KOPT-K1 (cell line): ENCODE data around the gene SIX2.

Experiments used
- H3K27ac ChIP-seq: fragments of 200-600 bp; sonication (generic); 2 replicates; pipeline ENCODE4 v1.5.1; 2016; ENCODE audit warnings: antibody characterized with exemption, mild to moderate bottlenecking, low read depth, low read length; ENCODE audit not compliant: poor library complexity, severe bottlenecking
- H3K36me3 ChIP-seq: fragments of 200-600 bp; sonication (generic); 2 replicates; pipeline ENCODE4 v1.5.1; 2017; ENCODE audit warnings: antibody characterized with exemption, mild to moderate bottlenecking, low read length, moderate library complexity; ENCODE audit not compliant: insufficient read depth
- H3K9me3 ChIP-seq: fragments of 200-600 bp; sonication (generic); 2 replicates; pipeline ENCODE4 v1.5.1; 2017; ENCODE audit warnings: antibody characterized with exemption, low read length, mild to moderate bottlenecking; ENCODE audit not compliant: insufficient read depth, poor library complexity, severe bottlenecking

SIX2 gene

GRCh38 chr2:45000921-45001868 lies 8.1 kb downstream of the SIX2 start:
- no peaks in the 10 kb centered on the region for H3K9me3 ChIP-seq
- no peaks in the 10 kb centered on the region for H3K36me3 ChIP-seq
- no peak overlapping the region for H3K27ac ChIP-seq

GRCh38 chr2:45000341-45000901 lies 8.8 kb downstream of the SIX2 start:
- H3K27ac ChIP-seq, result no peak overlapping the region
- no peaks in the 10 kb centered on the region for H3K9me3 ChIP-seq
- H3K36me3 ChIP-seq, result no peaks in the 10 kb centered on the region

DNA sequence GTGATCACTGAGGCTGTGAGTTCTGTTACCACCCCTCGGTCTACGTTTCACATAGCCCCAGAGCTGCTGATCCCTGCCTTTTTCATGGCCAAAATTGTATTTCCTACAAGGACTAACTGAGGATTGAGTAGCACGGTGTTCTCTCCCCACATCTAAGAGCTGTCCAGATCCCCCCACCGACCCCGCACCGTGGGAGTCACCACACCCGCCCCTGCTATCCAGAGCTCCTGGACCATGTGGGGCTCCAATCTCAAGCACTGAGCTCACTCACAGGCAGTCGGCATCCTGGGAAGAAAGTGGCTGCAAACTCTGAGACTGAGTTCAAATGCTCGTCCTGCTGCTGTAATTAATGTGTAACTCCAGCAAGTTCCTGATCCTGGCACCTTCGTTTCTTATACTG lies 9.7 kb downstream of the SIX2 start:
- Histone ChIP-seq H3K27ac (no peak overlapping the region), H3K36me3 (no peaks in the 10 kb centered on the region), H3K9me3 (no peaks in the 10 kb centered on the region)

GRCh38 chr2:44997963-44998362 lies 11.3 kb downstream of the SIX2 start:
- H3K36me3 ChIP-seq, result no peaks in the 10 kb centered on the region
- H3K9me3 ChIP-seq, result no peaks in the 10 kb centered on the region
- no peak overlapping the region for H3K27ac ChIP-seq

- no peaks in the 10 kb centered on the region for H3K9me3 ChIP-seq
These were observed 12.9 kb downstream of the SIX2 start for GRCh38 chr2:44996356-44996755.

DNA sequence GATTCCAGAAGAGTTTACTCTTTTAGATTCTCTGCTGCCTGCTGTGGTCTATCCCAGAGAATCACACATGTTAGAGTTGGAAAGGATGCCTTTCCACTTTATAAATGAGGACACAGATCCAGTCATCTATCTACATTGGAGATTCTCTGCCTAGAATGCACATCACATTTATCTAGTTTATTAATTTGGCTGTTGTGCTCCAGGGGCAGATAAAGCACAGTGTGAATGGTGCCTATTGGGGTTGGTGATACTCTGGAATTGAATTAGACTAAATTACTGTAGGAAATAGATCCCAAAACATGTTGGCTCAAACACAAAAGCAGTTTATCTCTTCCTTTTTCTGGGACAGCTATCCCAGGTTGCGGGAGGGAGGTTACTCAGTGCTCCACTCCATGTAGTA lies 14.9 kb downstream of the SIX2 start:
- Histone ChIP-seq H3K36me3 (no peaks in the 10 kb centered on the region), H3K27ac (no peak overlapping the region), H3K9me3 (no peaks in the 10 kb centered on the region)

More at GRCh38 chr2:44996356-44996755, 12.9 kb downstream of the SIX2 start:
- H3K36me3 ChIP-seq, result no peaks in the 10 kb centered on the region
- H3K27ac ChIP-seq, result no peak overlapping the region

DNA sequence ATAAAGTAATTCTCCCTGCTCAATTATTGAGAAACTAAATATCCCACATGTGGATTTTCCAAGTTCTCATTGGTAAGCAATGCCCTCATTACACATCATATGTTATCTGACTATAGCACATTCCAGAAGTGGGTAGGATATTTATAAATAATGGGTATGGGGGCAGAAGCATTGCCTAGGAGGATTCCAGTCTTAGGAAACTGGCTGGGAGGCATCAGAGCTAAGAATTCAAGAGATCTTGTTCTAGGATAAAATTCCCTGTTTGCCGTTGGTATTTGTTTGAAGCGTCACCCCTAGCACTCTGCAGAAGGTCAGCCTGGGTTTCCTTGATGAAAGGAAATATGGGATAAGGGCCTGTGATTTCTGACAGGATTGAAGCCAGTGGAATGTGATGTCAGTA lies 20.1 kb downstream of the SIX2 start:
- Histone ChIP-seq H3K27ac (no peak overlapping the region), H3K36me3 (no peaks in the 10 kb centered on the region), H3K9me3 (peaks cover 16% of the 10 kb centered on the region)

- H3K36me3 ChIP-seq, result no peaks in the 10 kb centered on the region
- peaks cover 16% of the 10 kb centered on the region for H3K9me3 ChIP-seq
- no peak overlapping the region for H3K27ac ChIP-seq
These were observed 25.2 kb downstream of the SIX2 start for GRCh38 chr2:44983836-44984604.

DNA sequence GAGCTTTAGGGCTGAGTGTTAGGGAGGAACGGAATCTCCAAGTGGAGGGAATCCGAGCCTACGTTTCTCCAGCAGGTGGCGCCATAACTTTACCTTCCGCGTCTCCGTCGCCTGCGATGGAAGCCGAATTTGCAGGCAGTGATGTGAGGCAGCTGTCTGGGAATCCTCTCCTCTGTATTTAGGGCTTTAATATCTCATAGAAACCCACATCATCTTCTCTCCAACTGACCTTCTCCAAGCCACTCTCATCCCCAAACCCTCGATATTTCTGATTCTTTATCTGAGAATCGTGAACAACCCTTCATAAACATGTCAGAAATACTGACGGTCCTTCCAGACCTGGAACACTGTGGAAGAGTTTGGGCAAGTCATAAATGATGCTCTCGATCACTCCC lies 27.5 kb downstream of the SIX2 start:
- no peak overlapping the region for H3K27ac ChIP-seq
- H3K36me3 ChIP-seq, result no peaks in the 10 kb centered on the region
- H3K9me3 ChIP-seq, result no peaks in the 10 kb centered on the region

- Histone ChIP-seq H3K27ac (no peak overlapping the region), H3K36me3 (no peaks in the 10 kb centered on the region), H3K9me3 (no peaks in the 10 kb centered on the region)
These were observed 28.2 kb downstream of the SIX2 start for GRCh38 chr2:44980751-44981713.

- Histone ChIP-seq H3K27ac (no peak overlapping the region), H3K9me3 (no peaks in the 10 kb centered on the region), H3K36me3 (no peaks in the 10 kb centered on the region)
These were observed 29.7 kb downstream of the SIX2 start for GRCh38 chr2:44979581-44979980.

DNA sequence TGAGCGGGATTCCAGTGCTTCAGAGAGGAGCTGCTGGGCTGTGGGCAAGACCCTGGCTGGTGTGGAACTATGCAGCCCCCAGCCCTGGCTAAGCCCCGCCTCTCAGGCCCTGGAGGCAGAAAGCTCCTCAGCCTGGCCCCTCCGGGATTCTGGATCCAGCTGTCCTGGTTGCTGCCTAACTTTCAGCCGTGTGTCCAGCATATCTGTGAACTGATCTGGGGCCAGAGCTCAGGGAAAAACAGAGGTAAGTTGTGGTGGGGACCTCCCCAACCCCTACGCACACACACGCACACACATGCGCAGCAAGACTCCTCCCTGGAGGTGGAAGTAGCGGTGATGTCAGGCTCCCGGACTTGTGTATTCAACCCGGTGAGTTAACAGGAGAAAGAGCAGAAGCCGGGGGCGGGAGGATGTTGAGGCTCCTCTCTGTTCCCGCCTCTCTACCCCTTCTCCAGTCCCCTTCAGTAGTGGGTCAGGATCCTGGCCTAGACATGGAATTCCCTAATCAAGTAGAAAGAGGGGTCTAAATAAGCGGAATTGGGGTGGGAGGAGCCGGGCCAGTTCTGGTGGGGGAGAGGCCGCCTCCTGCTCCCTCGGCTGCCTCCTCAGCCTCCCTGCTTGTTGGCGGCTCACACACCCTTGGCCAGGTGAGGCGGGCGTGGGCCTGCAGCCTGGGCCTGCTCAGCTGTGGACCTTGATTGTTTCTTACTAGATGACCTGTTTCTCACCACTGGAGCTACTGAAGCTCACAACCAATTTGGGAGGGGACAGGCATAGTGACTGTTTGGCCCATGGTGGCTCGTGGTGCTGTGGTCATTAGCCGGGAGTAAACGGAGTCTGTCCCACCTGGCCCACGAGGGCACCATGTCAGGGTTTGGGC lies 33.4 kb downstream of the SIX2 start:
- H3K27ac ChIP-seq, result no peak overlapping the region
- no peaks in the 10 kb centered on the region for H3K9me3 ChIP-seq
- H3K36me3 ChIP-seq, result no peaks in the 10 kb centered on the region

GRCh38 chr2:44974064-44974715 lies 35.1 kb downstream of the SIX2 start:
- Histone ChIP-seq H3K36me3 (no peaks in the 10 kb centered on the region), H3K9me3 (no peaks in the 10 kb centered on the region), H3K27ac (no peak overlapping the region)
